ENCODE data around the gene SRBD1.

DNA sequence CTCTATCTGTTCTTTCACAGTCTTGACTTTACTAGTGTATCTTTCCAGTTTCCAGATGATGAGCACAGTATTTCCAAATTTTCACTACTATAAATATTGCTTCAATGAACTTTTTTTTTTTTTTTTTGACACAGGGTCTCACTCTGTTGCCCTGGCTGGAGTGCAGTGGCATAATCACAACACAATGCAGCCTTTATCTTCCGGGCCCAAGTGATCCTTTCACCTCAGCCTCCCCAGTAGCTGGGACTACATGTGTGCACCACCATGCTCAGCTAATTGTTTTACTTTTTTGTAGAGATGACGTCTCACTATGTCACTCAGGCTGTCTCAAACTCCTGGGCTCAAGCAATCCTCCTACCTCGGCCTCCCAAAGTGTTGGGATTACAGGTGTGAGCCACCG lies 142.8 kb downstream of the SRBD1 start:
- TF ChIP-seq, protein P1, sequence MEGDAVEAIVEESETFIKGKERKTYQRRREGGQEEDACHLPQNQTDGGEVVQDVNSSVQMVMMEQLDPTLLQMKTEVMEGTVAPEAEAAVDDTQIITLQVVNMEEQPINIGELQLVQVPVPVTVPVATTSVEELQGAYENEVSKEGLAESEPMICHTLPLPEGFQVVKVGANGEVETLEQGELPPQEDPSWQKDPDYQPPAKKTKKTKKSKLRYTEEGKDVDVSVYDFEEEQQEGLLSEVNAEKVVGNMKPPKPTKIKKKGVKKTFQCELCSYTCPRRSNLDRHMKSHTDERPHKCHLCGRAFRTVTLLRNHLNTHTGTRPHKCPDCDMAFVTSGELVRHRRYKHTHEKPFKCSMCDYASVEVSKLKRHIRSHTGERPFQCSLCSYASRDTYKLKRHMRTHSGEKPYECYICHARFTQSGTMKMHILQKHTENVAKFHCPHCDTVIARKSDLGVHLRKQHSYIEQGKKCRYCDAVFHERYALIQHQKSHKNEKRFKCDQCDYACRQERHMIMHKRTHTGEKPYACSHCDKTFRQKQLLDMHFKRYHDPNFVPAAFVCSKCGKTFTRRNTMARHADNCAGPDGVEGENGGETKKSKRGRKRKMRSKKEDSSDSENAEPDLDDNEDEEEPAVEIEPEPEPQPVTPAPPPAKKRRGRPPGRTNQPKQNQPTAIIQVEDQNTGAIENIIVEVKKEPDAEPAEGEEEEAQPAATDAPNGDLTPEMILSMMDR (IDR thresholded peaks at IDR 0.05 in 8 of 11, conservative IDR thresholded peaks at IDR 0.05 in 3 of 11), result no peak
- TF ChIP-seq POLR2AphosphoS5 (IDR thresholded peaks at IDR 0.05) (no peak), POLR2A (IDR thresholded peaks at IDR 0.05) (no peak)

All from spleen (tissue), 7 donors.